IPS DF 4.7 (cell line): ENCODE measurements around the gene SCT.

Source experiments
- DNase-seq: peaks from one replicate; pipeline ENCODE4 v3.0.0-alpha.2; 2013; ENCODE audit warnings: low spot score; ENCODE audit errors: extremely low read depth

Gene SCT

DNA sequence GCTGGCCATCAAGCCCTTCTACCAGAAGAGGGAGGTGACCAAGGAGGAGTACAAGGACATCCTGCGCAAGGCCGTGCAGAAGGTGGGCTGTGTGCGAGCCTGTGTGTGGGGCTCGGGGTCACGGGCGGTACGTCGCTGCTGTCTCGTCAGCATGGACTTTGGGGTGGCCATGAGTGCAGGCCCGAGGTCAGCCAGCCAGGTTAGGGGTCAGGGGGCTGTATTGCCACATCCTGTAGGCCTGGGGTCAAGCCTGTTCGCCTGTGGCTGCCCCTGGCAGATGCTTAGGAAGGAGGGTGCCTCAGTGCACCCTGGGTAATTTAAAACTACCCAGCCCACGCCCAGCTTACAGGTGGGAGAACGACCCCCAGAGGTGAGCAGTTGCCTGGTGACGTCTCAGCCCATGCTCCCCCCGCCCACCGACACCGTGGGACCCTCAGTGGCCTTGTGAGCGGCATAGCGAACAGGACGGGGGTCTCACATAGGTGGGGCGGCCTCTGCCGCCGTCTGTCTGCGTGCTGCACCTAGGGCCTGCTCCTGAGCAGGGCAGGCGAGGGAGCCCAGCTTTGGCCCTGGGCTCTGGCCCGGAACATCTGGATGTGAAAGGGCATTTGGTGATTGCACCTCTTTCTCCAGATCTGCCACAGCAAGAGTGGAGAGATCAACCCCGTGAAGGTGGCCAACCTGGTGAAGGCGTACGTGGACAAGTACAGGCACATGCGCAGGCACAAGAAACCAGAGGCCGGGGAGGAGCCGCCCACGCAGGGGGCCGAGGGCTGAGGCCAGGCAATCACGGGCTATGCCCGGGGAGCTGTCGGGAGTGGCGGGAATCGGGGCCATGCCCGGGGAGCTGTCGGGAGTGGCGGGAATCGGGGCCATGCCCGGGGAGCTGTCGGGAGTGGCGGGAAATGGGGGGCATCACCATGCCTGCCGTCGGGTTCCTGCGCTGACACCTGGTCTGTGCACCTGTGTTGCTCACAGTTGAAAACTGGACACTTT lies 15.7 kb downstream of the SCT start:
- no peak for DNase-seq

DNA sequence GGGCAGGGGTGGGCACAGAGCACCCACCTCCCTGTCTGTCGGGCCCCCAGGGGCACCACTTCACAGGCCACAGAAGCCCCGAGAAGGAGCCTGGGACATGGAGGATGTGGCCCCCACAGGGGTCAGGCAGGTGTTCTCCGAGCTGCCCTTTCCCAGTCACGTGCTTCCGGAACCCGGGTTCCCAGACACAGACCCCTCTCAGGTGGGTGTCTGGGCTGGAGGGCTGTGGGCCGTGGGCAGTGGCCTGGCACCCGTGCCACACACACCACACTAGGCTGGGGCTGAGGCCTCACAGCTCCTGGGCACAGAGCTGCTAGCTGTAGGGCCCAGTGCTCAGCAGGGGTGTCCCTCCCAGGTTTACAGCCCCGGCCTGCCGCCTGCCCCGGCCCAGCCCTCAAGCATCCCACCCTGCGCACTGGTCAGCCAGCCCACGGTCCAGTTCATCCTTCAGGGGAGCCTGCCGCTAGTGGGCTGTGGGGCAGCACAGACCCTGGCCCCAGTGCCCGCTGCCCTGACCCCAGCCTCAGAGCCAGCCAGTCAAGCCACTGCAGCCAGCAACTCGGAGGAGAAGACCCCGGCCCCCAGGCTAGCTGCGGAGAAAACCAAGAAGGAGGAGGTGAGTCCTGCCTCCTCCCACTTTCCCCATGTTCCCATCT lies 16.7 kb downstream of the SCT start:
- no peak for DNase-seq

DNA sequence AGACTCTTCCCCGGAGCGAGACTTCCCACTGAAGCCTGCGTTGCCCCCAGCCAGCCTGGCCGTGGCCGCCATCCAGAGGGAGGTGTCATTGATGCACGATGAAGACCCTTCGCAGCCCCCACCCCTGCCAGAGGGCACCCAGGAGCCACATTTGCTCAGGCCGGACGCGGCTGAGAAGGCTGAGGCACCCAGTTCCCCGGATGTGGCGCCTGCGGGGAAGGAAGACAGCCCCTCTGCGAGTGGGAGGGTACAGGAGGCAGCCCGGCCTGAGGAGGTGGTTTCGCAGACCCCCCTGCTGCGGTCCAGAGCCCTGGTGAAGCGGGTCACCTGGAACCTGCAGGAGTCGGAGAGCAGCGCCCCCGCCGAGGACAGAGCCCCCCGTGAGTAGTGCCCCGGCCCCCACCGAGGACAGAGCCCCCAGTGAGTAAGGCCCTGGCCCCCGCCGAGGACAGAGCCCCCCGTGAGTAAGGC lies 17.6 kb downstream of the SCT start:
- DNase-seq = no peak

DNA sequence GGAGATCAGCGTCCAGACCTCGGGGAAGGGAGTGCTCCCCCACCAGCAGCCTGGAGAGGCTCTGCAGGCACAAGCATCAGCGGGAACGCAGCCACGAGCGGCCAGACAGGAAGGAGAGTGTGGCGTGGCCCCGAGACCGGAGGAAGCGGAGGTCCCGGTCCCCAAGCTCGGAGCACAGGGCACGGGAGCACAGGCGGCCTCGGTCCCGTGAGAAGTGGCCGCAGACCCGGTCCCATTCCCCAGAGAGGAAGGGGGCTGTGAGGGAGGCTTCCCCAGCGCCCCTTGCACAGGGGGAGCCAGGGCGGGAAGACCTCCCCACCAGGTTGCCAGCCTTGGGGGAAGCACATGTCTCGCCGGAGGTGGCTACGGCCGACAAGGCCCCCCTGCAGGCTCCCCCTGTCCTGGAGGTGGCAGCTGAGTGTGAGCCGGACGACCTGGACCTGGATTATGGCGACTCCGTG lies 18.2 kb downstream of the SCT start:
- no peak for DNase-seq

DNA sequence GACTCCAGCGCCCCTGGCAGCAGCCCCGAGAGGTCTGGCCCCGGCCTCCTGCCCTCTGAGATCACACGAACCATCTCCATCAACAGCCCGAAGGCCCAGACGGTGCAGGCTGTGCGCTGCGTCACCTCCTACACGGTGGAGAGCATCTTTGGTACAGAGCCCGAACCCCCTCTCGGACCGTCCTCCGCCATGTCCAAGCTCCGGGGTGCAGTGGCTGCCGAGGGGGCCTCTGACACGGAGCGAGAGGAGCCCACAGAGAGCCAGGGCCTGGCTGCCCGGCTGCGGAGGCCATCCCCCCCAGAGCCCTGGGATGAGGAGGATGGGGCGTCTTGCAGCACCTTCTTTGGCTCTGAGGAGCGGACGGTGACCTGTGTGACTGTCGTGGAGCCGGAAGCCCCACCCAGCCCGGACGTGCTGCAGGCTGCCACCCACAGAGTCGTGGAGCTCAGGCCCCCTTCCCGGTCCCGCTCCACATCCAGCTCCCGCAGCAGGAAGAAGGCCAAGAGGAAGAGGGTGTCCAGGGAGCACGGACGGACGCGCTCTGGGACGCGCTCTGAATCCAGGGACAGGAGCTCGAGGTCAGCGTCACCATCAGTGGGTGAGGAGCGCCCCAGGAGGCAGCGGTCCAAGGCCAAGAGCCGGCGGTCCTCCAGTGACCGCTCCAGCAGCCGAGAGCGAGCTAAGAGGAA lies 18.9 kb downstream of the SCT start:
- DNase-seq = no peak

DNA sequence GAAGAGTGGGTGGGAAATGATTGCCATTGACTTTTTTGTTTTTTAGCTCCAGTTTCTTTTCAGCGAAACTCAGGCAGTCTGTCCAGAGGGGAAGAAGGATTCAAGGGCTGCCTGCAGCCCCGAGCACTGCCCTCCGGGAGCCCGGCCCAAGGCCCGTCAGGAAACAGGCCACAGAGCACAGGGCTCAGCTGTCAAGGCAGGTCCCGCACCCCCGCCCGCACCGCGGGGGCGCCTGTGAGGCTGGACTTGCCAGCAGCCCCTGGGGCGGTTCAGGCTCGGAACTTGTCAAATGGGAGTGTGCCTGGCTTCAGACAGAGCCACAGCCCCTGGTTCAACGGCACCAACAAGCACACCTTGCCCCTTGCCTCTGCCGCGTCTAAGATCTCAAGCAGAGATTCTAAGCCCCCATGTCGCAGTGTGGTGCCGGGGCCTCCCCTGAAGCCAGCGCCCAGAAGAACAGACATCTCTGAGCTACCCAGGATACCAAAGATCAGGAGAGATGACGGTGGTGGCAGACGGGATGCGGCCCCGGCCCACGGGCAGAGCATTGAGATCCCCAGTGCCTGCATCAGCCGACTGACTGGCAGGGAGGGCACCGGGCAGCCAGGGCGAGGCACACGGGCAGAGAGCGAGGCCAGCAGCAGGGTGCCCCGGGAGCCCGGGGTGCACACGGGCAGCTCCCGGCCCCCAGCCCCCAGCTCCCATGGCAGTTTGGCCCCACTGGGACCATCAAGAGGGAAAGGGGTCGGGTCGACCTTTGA lies 19.8 kb downstream of the SCT start:
- DNase-seq = no peak

DNA sequence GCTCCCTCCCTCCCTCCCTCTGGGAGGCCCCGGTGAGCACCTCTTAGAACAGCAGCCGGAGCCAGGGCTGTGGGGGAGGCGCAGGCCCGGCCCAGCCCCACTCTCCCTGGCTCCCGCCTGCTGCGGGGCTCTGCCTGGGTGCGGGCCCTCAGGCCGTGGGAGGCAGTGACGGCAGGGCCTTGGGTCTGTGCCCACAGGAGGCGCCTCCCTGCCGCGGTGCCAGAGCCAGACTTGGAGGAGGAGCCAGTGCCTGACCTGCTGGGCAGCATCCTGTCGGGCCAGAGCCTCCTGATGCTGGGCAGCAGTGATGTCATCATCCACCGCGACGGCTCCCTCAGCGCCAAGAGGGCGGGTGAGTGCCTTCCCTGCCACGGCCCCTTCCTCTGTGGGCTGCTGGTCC lies 20.7 kb downstream of the SCT start:
- DNase-seq = no peak

DNA sequence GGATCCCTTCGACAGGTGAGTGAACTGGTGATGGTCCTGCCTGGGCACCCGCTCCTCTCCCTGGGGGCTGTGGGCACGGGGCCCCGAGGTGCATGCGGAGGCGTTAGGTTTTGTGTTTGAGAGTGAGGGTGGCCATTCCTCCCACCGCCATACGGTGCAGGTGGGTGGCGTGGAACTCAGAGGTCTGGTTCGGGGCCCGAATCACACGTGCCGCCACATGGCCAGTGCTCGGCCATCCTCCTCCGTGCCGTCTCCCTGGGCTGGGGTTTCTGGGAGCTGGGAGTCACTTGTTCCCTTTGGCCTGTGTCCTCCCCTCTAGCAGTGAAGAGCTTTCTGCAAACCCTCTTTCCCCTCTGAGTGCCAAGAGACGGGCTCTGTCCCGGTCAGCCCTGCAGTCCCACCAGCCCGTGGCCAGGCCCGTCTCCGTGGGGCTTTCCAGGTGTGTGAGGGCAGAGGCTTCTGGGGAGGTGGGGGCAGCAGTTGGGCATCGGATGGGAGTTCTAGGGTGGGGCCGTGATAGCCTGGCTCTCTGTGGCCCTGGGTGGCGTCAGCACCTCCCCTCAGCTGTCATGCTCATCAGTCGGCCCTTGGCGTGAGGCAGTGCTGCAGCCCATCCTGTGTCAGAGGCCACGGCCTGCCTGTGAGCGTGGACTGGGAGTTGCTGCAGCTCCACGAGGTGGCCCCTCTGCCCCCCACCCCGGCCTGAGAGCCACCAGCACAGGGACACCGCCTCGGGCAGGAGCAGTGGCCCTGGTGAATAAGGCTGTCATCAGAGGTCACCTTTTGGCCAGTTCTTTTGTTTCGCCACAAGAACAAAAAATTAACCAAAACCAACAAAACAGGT lies 21.5 kb downstream of the SCT start:
- no peak for DNase-seq

DNA sequence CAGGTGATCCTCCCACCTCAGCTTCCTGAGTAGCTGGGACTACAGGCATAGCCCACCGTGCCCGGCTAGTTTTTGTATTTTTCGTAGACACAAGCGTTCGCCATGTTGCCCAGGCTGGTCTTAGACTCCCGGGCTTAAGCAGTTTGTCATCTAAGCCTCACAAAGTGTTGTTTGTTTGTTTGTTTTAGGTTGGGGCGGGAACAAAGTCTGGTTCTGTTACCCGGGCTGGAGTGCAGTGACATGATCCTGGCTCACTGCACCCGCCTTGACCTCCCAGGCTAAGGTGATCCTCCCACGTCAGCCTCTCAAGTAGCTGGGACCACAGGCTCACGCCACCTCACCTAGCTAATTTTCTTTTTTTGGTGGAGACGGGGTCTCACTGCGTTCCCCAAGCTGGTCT lies 23.8 kb downstream of the SCT start:
- no peak for DNase-seq

DNA sequence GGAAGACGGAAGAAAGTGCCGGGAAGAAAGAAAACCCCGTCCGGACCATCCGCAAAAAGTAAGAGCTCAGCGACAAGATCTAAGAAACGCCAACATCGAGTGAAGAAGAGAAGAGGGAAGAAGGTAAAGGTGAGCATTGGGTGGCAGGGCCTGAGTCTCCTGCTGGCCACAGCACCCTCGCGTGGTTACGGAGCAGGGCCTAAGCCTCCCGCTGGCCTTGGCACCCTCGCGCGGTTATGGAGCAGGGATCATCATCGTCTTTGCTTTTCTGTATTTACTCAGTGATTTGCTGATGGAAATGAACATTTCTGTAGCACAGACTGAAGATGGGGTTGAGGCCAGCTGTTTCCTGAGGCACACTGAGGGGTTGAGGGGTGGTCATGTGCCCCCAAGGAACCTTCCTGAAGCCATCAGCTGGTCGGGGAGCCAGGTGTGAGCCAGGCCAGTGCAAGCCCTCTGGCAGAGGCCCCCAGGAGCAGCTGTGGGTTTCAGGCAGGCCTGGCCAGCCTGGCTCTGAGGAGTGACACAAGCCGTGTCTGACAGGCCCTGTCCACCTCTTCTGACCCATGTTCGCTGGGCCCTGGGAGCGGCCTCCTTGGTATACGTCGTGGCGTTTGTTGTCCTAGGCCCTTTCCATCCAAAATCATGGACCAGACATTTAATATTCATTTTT lies 25.3 kb downstream of the SCT start:
- no peak for DNase-seq

DNA sequence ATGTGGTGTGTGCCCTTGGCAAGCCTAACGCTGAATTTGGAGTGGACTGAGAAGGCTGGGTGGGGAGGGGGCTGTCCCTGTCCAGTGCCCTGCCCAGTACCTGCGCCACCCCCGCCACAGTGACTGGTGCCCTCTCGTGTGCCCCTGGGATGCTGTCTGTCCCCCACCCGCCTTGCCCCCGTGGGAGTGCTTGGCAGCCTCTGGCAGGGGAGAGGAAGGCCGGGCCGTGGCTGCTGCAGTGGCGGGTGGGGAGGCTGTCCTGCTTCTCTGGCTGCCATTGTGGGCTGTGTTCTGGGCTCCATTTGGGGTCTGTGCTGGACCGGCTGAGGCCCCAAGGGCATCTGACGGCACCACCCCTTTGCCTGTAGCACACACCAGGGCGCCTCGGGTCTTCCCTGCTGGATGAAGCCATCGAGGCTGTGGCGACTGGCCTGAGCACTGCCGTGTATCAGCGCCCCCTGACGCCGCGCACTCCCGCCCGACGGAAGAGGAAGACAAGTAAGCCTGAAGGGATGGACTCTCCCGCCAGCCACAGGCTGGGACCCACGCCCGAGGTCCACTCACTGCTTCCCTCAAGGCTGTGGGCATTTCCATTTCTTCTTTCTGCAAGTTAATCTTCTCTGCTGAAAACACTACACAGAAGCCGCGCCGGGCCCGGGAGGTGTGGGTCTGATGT lies 28.8 kb downstream of the SCT start:
- no peak for DNase-seq

DNA sequence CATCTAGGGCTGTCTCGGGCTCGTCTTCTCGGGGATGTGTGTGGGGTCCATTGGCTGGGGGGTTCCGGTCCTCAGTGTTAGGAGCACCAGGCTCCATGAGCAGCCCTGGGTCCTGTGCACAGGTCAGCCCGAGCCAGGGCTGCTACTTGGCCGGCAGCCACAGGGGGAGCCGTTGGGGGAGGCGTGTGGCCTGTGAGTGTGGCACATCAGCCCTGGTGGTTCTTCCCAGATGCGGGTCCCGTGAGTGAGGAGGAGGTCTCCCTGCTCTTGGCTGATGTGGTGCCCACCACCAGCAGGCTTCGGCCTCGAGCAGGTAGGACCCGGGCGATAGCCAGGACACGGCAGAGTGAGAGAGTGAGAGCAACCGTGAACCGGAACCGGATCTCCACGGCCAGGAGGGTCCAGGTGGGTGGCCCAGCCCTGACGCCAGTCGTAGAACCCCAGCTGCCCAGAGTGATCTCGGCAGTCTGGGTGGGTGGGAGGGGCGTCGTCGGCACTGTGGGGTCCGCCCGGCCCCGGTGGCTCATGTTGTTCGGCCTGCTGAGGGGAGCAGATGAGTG lies 29.7 kb downstream of the SCT start:
- DNase-seq = no peak

DNA sequence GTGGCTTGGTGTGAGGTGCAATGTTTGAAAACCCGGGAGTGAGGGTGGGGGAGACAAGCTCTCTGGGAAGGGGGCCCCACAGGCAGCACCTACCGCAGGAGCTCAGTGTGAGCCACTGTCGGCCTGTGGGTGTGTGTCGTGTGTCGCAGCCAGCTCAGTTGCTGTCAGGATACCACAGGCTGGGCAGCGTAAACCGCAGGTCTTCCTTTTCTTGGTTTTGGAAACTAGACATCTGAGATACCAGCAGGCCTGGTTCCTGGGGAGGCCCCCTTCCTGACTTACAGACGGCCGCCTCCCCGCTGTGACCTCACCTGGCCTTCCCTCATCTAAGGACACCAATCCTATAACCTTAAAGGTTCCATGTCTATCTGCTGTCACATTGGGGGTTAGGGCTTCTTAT lies 30.6 kb downstream of the SCT start:
- no peak for DNase-seq

DNA sequence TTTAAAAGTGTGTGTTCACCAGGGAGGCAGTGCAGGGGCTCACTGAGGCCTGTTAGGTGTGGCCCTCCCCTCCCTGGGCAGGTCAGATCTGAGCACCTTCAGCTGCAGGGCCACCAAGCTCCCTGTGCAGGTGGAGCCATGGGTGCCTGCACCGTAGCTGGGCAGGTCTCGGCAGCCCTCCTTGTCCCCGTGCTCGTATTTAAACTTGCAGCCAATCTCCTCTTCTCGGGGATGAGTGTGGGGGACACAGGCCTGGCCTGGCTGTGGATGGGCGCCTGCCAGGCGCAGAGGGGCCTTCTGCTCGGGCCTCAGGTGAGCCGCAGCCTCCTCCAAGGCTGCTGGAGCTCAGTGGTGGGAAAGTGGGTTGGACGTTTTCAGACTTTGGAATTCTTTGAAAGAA lies 31.6 kb downstream of the SCT start:
- DNase-seq = no peak

DNA sequence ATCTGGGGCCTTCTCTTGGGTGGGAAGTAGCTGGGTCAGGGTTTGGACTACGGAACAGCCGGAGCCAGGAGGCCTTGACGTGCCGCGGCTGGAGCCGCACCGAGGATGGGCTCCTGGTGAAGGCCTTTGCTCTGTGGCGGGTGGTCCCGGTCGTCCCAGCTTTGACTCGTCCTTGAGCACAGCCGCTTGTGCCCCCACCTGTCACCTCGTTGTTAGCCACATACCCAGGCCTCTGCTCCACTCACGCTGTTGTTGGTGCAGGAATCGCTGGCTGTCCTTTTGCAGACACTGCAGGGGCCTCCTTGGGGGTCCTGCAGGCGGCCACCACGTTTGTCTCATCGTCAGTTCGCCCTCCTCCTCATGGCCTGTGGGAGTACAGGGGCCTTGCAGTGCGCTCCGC lies 33.6 kb downstream of the SCT start:
- no peak for DNase-seq

DNA sequence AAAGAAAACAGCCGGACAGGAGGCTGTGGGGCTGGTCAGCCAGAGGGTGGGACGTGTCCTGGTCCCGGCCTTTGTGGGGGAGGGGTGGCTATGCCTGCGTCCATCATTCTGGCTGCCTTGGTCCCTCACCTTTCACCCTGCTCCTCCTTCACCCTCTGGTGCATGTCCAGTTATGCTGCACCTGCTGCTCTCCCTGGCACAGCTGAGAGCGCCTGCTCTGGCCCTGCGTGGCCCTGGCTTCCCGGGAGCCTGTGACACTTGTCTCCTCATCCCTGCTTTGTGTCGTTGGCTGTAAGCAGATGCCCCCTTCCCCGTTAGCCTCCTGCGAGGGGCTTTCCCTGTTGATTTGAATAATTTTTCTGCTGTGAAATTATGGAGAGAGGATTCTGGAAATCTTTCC lies 34.1 kb downstream of the SCT start:
- no peak for DNase-seq

DNA sequence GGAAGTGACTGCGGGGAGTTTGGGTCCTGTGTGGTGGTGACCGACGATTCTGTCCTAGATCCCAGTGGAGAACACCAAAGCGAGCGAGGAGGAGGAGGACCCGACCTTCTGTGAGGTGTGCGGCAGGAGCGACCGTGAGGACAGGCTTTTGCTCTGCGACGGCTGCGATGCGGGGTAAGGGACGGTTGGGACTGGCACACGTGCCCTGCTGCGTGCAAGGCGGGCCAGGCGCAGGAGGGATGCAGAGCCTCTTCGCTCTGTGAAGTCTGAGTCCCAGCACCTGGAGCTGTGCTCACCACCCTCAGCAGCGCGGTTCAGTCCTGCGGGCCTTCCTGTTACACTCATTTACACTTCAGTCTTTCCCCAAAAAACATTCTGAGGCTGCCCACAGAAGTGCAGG lies 34.5 kb downstream of the SCT start:
- no peak for DNase-seq

DNA sequence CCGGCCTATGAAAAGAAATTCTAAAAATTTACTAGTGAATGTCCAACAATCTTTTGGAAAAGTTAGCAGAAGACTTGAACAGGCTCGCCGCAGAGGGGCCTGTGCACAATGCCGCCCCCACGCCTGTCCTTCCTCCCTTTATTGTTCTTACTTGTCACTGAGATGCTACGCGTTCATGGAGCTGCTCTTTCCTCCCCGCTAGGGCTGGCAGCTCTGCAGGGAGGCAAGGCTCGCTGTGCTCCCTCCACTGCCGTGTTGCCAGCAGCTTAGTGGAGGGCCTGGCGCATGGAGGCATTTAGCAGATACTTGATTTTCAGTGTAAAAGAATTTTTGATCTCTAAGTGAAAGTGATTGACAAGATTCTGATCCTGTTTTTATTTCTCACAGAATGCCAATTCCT lies 36.0 kb downstream of the SCT start:
- DNase-seq = no peak

DNA sequence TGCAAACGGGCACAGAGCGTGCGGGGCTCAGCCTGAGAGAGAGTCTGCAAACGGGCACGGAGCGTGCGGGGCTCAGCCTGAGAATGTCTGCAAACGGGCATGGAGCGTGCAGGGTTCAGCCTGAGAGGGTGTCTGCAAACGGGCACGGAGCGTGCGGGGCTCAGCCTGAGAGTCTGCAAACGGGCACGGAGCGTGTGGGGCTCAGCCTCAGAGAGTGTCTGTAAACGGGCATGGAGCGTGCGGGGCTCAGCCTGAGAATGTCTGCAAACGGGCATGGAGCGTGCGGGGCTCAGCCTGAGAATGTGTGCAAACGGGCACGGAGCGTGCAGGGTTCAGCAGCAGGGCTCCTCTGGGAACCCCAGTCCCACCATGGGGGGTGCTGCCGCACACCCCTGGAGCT lies 37.2 kb downstream of the SCT start:
- DNase-seq = no peak
